Stimulated activated CD4-positive, alpha-beta T cell treated with anti-CD3 and anti-CD28 coated beads, TNF-alpha, amount 100 ng/mL, for 1 hour (primary cell): Measurements from ENCODE around the gene ARHGEF12.

ENCODE experiments used
- DNase-seq, 3 donors: peaks; one replicate each; pipeline ENCODE4 v3.0.0-alpha.2; 2020; ENCODE audit warnings: low read depth in 3 of 3, low spot score in 1 of 3

ARHGEF12 gene

GRCh38 chr11:120529911-120530310 lies 193.7 kb downstream of the ARHGEF12 start:
- no peak for DNase-seq

- no peak for DNase-seq
Measured at GRCh38 chr11:120532082-120532831, 196.0 kb downstream of the ARHGEF12 start.

GRCh38 chr11:120532832-120533196 lies 196.6 kb downstream of the ARHGEF12 start:
- DNase-seq, result no peak

GRCh38 chr11:120536091-120536796 lies 200.0 kb downstream of the ARHGEF12 start:
- DNase-seq, result no peak

GRCh38 chr11:120536797-120537169 lies 200.6 kb downstream of the ARHGEF12 start:
- DNase-seq, result no peak

- DNase-seq, result no peak
Measured at GRCh38 chr11:120537996-120538395, 201.8 kb downstream of the ARHGEF12 start.

GRCh38 chr11:120538707-120539106 lies 202.5 kb downstream of the ARHGEF12 start:
- no peak for DNase-seq
